CD4-positive, alpha-beta T cell (primary cell): Measurements from ENCODE around the gene EBPL. TPM values are rescaled to one million over a fixed set of nuclear protein-coding genes. Genes with fewer than 3 reads are reported as not detected.

ENCODE experiments used
- ATAC-seq: fragments of 200-7000 bp; cut with Tn5 transposase; one replicate; pipeline ENCODE4 v1.10.0; 2022; ENCODE audit warnings: mild to moderate bottlenecking; ENCODE audit not compliant: poor library complexity
- CTCF ChIA-PET: fragments of 350-600 bp; sonication (Branson Sonifier 250); formaldehyde crosslinking; loops from one replicate; lab custom pipeline; 2021; ENCODE audit warnings: antibody characterized with exemption, inconsistent platforms; lab: Charles Lee
- POLR2A ChIA-PET: fragments of 350-600 bp; sonication (Branson Sonifier 250); formaldehyde crosslinking; loops from one replicate; lab custom pipeline; 2021; ENCODE audit warnings: antibody characterized with exemption, inconsistent platforms; lab: Charles Lee
- DNase-seq, 14 experiments: peaks; one replicate each; pipeline ENCODE4 v3.0.0-alpha.2; 2013 to 2020; ENCODE audit warnings: mixed read lengths in 2 of 14
- H3K27ac ChIP-seq, 2 donors: one replicate each; pipeline versions ENCODE4 v1.5.1 to v1.7.0; 2013; ENCODE audit warnings: low read length in 2 of 2, low read depth in 1 of 2, mild to moderate bottlenecking in 1 of 2
- H3K27me3 ChIP-seq, 2 experiments: 1 replicate in 1 of 2; 2 replicates in 1 of 2; pipeline versions ENCODE4 v1.6.1 to v1.7.0; 2013; ENCODE audit warnings: low read length in 2 of 2, control low read depth in 1 of 2, mild to moderate bottlenecking in 1 of 2, moderate library complexity in 1 of 2; ENCODE audit not compliant: insufficient read depth in 2 of 2, control insufficient read depth in 1 of 2
- H3K36me3 ChIP-seq: one replicate; pipeline ENCODE4 v1.6.1; 2013; ENCODE audit warnings: low read length, control low read depth; ENCODE audit not compliant: insufficient read depth
- H3K4me1 ChIP-seq: one replicate; pipeline ENCODE4 v1.6.1; 2013; ENCODE audit warnings: low read length, control low read depth; ENCODE audit not compliant: insufficient read depth
- H3K4me3 ChIP-seq: one replicate; pipeline ENCODE4 v1.5.1; 2013; ENCODE audit warnings: mild to moderate bottlenecking, low read length, moderate library complexity
- H3K9me3 ChIP-seq, 2 experiments: 1 replicate in 1 of 2; 2 replicates in 1 of 2; pipeline versions ENCODE4 v1.6.1 to v1.7.0; 2013; ENCODE audit warnings: low read length in 2 of 2, mild to moderate bottlenecking in 2 of 2, control low read depth in 1 of 2, moderate library complexity in 1 of 2; ENCODE audit not compliant: control insufficient read depth in 1 of 2, insufficient read depth in 1 of 2
- H3K27ac Mint-ChIP-seq: one replicate; pipeline ENCODE4 v1.8.0; 2020; ENCODE audit warnings: mixed read lengths
- H3K27me3 Mint-ChIP-seq: one replicate; pipeline ENCODE4 v1.8.0; 2021; ENCODE audit warnings: mixed read lengths
- H3K36me3 Mint-ChIP-seq: one replicate; pipeline ENCODE4 v1.8.0; 2021; ENCODE audit warnings: low read depth, mixed read lengths
- H3K4me1 Mint-ChIP-seq: one replicate; pipeline ENCODE4 v1.8.0; 2021; ENCODE audit warnings: low read depth, mixed read lengths
- H3K4me3 Mint-ChIP-seq: one replicate; pipeline ENCODE4 v1.8.0; 2020; ENCODE audit warnings: mild to moderate bottlenecking, mixed read lengths
- H3K9me3 Mint-ChIP-seq: one replicate; pipeline ENCODE4 v1.8.0; 2020; ENCODE audit warnings: mixed read lengths
- intact Hi-C, 2 experiments: fragments of 100-400 bp; cut with DNase I in 1 of 2; cut with micrococcal nuclease in 1 of 2; formaldehyde crosslinking; loops; one replicate each; pipeline versions ENCODE4 v1.15.1 to v1.9.0; 2023 to 2025; cut with DNase I, micrococcal nuclease
- total RNA-seq, 174 experiments: library from RNA in 2 of 174; stranded (reverse) in 2 of 174; gene quantifications; one replicate each; pipeline ENCODE4 v1.2.3 and lab custom pipeline; 2021 to 2026
- TF ChIP-seq, protein P1 (sequence below): fragments of 200-600 bp; IDR thresholded peaks from one replicate; pipeline ENCODE4 v1.8.0; 2022; ENCODE audit warnings: antibody characterized with exemption, mild to moderate bottlenecking

Gene EBPL
- total RNA-seq, 2 experiments from 2014 or later = 22.3 to 23.2 TPM

DNA sequence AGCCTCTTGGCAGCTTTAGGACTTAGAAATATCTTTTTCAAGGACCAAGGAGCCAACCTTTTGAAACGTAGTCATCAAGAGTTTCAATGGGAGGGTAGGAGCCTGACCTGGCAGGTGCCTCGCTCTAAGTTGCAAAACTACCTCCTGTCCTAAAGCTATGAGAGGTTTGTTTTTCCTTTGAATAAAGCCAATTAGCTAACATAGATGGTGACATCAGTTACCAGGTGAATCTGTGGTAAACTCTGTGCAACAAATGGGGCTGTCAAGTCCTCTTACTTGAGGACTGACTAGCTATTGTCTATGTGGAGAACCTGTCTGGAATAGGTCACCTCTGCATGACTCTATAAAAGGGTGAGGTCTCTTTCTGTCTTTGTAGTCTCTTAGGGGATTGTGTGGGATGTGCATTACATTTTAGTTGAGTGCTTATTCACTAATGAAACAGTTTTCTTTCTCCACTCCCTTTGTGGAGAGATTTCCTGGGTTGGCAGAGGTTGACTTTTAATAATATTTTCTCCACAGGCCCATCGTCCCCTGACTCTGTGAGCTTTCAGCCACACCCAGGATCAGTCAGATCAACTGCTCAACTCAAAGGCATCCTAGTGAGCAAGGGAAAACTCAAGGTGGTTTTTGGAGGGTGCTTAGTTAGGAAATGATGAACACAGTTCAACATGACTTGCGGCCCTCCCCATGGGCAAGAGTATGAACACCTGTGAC lies 53.1 kb downstream of the EBPL start:
- Mint-ChIP-seq H3K9me3 (no peaks in the 10 kb centered on the region), H3K4me1 (peaks cover 23% of the 10 kb centered on the region), H3K4me3 (no peak overlapping the region), H3K27ac (no peak overlapping the region), H3K27me3 (no peaks in the 10 kb centered on the region), H3K36me3 (no peaks in the 10 kb centered on the region)
- H3K27ac ChIP-seq = no peak overlapping the region
- H3K27me3 ChIP-seq = no peaks in the 10 kb centered on the region
- no peak overlapping the region for H3K4me3 ChIP-seq
- TF ChIP-seq, protein P1, sequence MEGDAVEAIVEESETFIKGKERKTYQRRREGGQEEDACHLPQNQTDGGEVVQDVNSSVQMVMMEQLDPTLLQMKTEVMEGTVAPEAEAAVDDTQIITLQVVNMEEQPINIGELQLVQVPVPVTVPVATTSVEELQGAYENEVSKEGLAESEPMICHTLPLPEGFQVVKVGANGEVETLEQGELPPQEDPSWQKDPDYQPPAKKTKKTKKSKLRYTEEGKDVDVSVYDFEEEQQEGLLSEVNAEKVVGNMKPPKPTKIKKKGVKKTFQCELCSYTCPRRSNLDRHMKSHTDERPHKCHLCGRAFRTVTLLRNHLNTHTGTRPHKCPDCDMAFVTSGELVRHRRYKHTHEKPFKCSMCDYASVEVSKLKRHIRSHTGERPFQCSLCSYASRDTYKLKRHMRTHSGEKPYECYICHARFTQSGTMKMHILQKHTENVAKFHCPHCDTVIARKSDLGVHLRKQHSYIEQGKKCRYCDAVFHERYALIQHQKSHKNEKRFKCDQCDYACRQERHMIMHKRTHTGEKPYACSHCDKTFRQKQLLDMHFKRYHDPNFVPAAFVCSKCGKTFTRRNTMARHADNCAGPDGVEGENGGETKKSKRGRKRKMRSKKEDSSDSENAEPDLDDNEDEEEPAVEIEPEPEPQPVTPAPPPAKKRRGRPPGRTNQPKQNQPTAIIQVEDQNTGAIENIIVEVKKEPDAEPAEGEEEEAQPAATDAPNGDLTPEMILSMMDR = no peak
- no peaks in the 10 kb centered on the region for H3K36me3 ChIP-seq
- CTCF ChIA-PET = no interaction called here
- peaks cover 15% of the 10 kb centered on the region for H3K4me1 ChIP-seq
- DNase-seq = no peak
- ATAC-seq = no peak
- no peaks in the 10 kb centered on the region for H3K9me3 ChIP-seq
- POLR2A ChIA-PET = no interaction called here
- intact Hi-C loops = no loop called here

DNA sequence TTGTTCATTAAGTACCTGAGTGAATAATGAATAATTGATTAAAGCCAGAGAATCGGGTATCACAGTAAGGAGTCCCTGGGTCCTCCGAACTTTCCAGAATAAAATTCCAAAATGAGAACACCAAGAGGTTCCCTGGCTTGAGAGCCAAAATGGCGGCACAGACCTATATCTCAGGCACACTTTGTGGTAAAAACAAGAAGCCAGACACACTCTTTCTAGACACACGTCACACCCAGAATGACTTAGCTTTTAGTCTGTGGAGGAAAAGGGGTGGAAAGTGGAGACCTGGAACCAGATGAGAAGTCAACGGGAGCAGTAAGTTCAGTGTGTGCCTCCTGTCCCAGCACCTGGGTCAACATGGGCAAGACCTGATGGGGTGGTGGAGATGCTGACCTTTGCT lies 54.6 kb downstream of the EBPL start:
- H3K4me3 Mint-ChIP-seq = no peak overlapping the region

DNA sequence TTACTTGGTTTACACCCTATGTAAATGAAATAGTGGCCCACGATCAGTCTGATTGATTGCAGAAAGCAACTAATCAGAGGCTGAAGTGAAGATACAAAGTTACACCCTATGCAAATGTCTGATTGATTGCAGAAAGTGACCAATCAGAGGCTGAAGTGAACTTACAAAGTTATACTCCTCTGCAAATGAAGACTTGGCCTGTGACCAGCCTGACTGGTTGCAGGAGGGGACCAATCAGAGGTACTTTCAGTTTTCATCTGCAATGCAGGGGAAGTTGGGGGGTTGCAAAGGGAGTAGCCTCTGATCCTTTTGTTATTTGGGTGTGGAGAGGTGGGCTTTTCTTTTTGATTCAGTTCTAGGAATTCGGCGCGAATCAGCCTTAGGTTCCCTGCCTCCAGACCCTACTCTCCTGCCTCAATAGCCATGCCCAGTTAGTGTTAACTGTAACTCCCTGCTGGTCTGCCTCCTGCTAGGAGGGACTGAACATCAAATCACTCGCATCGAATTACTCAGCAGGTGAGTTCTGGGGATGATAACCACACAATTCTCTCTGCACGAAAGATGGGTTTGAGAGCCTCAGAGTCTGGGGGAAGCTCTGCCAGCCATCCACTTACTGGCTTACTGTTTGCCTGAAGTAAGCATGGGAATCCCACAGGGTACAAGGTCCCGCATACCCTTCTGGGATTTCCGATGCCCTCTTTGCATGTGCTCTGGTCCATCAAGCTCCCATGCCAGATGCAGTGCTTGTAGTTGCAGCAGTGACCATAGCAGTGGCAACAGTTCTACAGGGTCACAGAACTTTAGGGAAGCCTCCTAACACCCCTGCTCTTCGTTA lies 55.5 kb downstream of the EBPL start:
- intact Hi-C loops = no loop called here
- CTCF ChIA-PET = no interaction called here
- Histone ChIP-seq H3K27ac (no peak overlapping the region), H3K9me3 (peaks cover 0 to 1% of the 10 kb centered on the region in 2 experiments), H3K4me3 (peak overlapping the region; percentile 42), H3K27me3 (no peaks in the 10 kb centered on the region), H3K36me3 (no peaks in the 10 kb centered on the region), H3K4me1 (peaks cover 15% of the 10 kb centered on the region)
- peaks cover 17% of the 10 kb centered on the region for H3K4me1 Mint-ChIP-seq
- H3K9me3 Mint-ChIP-seq = no peaks in the 10 kb centered on the region
- ATAC-seq (peak; percentile 85), DNase-seq (peak in 10 of 14 experiments; percentile 7 to 76 (median 26))
- peak overlapping the region; percentile 83 for H3K4me3 Mint-ChIP-seq
- H3K36me3 Mint-ChIP-seq = no peaks in the 10 kb centered on the region
- POLR2A ChIA-PET = no interaction called here
- no peaks in the 10 kb centered on the region for H3K27me3 Mint-ChIP-seq
- TF ChIP-seq, protein P1 = no peak
- H3K27ac Mint-ChIP-seq = peak overlapping the region; percentile 84

More for the DNA sequence above, 54.6 kb downstream of the EBPL start:
- H3K9me3 ChIP-seq = no peaks in the 10 kb centered on the region
- ATAC-seq = no peak
- no peak overlapping the region for H3K4me3 ChIP-seq
- Mint-ChIP-seq H3K27me3 (no peaks in the 10 kb centered on the region), H3K4me1 (peaks cover 17% of the 10 kb centered on the region), H3K9me3 (no peaks in the 10 kb centered on the region), H3K27ac (peak overlapping the region; percentile 84), H3K36me3 (no peaks in the 10 kb centered on the region)
- TF ChIP-seq, protein P1 = no peak
- H3K36me3 ChIP-seq = no peaks in the 10 kb centered on the region
- POLR2A ChIA-PET = no interaction called here
- intact Hi-C loops = no loop called here
- no peak for DNase-seq
- CTCF ChIA-PET = no interaction called here
- H3K4me1 ChIP-seq = peaks cover 15% of the 10 kb centered on the region
- H3K27ac ChIP-seq = no peak overlapping the region
- H3K27me3 ChIP-seq = no peaks in the 10 kb centered on the region
